Smooth muscle cell (in vitro differentiated cells): ENCODE data around the gene TJP3. TPM values are rescaled to one million over a fixed set of nuclear protein-coding genes. Genes with fewer than 3 reads are reported as not detected.

Source experiments
- DNase-seq: peaks from one replicate; lab custom pipeline; 2025; ENCODE audit not compliant: unreplicated experiment; lab: John Stamatoyannopoulos, UW
- H2AFZ ChIP-seq: fragments of 200-600 bp; sonication (generic); 2 replicates; pipeline ENCODE4 v1.6.0; 2016; ENCODE audit warnings: antibody characterized with exemption, low read depth, mild to moderate bottlenecking
- H3F3A ChIP-seq: fragments of 200-600 bp; sonication (generic); 2 replicates; pipeline ENCODE4 v1.6.0; 2017; ENCODE audit warnings: antibody characterized with exemption, low read depth
- H3K27ac ChIP-seq: fragments of 200-600 bp; sonication (generic); 2 replicates; pipeline ENCODE4 v1.5.1; 2016; ENCODE audit warnings: low read depth, mild to moderate bottlenecking
- H3K27me3 ChIP-seq: fragments of 200-600 bp; sonication (generic); 2 replicates; pipeline ENCODE4 v1.6.1; 2016; ENCODE audit warnings: low read depth, mild to moderate bottlenecking
- H3K36me3 ChIP-seq: fragments of 200-600 bp; sonication (generic); 2 replicates; pipeline ENCODE4 v1.5.1; 2016; ENCODE audit warnings: low read depth
- H3K4me1 ChIP-seq: fragments of 200-600 bp; sonication (generic); 2 replicates; pipeline ENCODE4 v1.5.1; 2016; ENCODE audit warnings: low read depth
- H3K4me2 ChIP-seq: fragments of 200-600 bp; sonication (generic); 2 replicates; pipeline ENCODE4 v1.6.0; 2016; ENCODE audit warnings: mild to moderate bottlenecking
- H3K4me3 ChIP-seq: fragments of 200-600 bp; sonication (generic); 2 replicates; pipeline ENCODE4 v1.5.1; 2016; ENCODE audit warnings: mild to moderate bottlenecking
- H3K79me2 ChIP-seq: fragments of 200-600 bp; sonication (generic); 2 replicates; pipeline ENCODE4 v1.6.0; 2016; ENCODE audit warnings: low read depth, mild to moderate bottlenecking
- H3K9ac ChIP-seq: fragments of 200-600 bp; sonication (generic); 2 replicates; pipeline ENCODE4 v1.6.0; 2016; ENCODE audit warnings: low read depth
- H3K9me3 ChIP-seq: fragments of 200-600 bp; sonication (generic); replicated peaks from 2 replicates; pipeline ENCODE4 v1.5.1; 2016; ENCODE audit warnings: low read depth
- H4K20me1 ChIP-seq: fragments of 200-600 bp; sonication (generic); 2 replicates; pipeline ENCODE4 v1.6.0; 2016; ENCODE audit warnings: low read depth
- WGBS: methylation state at CpG from one replicate; pipeline ENCODE4 v1.1.7; 2016; ENCODE audit warnings: low lambda C conversion rate; 5-methylcytosine and 5-hydroxymethylcytosine counted together
- polyA plus RNA-seq: library from polyadenylated mRNA; unstranded; fragments of >200 nt; fragmentation: Nextera tagmentation; extraction: Ambion mirVana; gene quantifications from 2 replicates; pipeline ENCODE4 v1.2.1, GENCODE V29; 2016
- total RNA-seq: library from RNA; depleted of rRNA; stranded (reverse); fragments of >200 nt; gene quantifications from 2 replicates; pipeline ENCODE4 v1.2.3, GENCODE V29; 2014
- TF ChIP-seq, protein P1 (sequence below): fragments of 200-600 bp; sonication (generic); IDR thresholded peaks from 2 replicates; pipeline ENCODE4 v1.5.1; 2017; ENCODE audit warnings: borderline replicate concordance, mild to moderate bottlenecking, antibody characterized with exemption; ENCODE audit not compliant: insufficient read depth, poor library complexity, severe bottlenecking

The TJP3 gene
- total and polyA plus RNA-seq, 2 experiments from 2014 or later, result 1.2 to 6.2 TPM

DNA sequence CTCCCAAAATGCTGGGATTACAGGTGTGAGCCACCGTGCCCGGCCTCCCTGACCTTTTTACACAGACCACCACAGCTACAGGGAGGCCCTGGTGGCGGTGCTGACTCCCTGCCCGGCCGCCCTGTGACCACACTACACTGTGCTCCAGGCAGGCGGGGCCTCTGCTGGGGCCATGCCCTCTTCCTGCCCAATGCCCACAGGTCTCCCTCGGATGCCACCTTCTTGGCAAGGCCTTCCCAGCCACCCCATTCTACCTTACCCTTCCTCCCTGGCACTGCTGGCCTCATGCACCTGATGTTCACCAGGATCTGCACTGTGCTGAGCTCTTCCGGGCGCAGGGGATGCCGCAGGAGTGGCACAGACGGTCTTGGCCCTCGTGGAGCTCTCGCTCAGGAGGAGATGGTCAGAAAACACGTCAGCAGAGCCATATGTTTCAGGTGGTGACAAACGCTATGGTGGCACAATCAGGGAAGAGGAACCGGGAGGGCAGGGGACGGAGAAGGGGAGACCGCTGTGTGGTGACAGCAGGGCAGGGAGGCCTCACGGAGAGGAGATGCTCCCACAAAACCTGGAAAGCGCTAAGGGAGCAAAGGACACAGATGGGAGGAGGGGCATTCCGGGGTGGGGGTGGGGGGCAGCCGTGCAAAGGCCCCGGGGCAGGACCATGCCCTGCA, 12.1 kb upstream of the TJP3 start:
- H3F3A ChIP-seq, result no peaks in the 10 kb centered on the region
- H3K27me3 ChIP-seq, result no peaks in the 10 kb centered on the region
- H3K4me1 ChIP-seq, result no peaks in the 10 kb centered on the region
- H3K27ac ChIP-seq, result no peak overlapping the region
- no peak for DNase-seq
- no peak overlapping the region for H3K9ac ChIP-seq
- no peak overlapping the region for H3K4me3 ChIP-seq
- no peaks in the 10 kb centered on the region for H3K9me3 ChIP-seq
- H2AFZ ChIP-seq, result no peak overlapping the region
- H4K20me1 ChIP-seq, result peaks cover 83% of the 10 kb centered on the region
- WGBS, result 95% methylated on average over 20 of the region's 23 CpGs
- TF ChIP-seq, protein P1, sequence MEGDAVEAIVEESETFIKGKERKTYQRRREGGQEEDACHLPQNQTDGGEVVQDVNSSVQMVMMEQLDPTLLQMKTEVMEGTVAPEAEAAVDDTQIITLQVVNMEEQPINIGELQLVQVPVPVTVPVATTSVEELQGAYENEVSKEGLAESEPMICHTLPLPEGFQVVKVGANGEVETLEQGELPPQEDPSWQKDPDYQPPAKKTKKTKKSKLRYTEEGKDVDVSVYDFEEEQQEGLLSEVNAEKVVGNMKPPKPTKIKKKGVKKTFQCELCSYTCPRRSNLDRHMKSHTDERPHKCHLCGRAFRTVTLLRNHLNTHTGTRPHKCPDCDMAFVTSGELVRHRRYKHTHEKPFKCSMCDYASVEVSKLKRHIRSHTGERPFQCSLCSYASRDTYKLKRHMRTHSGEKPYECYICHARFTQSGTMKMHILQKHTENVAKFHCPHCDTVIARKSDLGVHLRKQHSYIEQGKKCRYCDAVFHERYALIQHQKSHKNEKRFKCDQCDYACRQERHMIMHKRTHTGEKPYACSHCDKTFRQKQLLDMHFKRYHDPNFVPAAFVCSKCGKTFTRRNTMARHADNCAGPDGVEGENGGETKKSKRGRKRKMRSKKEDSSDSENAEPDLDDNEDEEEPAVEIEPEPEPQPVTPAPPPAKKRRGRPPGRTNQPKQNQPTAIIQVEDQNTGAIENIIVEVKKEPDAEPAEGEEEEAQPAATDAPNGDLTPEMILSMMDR, result no peak
- no peaks in the 10 kb centered on the region for H3K36me3 ChIP-seq
- H3K4me2 ChIP-seq, result no peak overlapping the region
- H3K79me2 ChIP-seq, result peaks cover 86% of the 10 kb centered on the region

DNA sequence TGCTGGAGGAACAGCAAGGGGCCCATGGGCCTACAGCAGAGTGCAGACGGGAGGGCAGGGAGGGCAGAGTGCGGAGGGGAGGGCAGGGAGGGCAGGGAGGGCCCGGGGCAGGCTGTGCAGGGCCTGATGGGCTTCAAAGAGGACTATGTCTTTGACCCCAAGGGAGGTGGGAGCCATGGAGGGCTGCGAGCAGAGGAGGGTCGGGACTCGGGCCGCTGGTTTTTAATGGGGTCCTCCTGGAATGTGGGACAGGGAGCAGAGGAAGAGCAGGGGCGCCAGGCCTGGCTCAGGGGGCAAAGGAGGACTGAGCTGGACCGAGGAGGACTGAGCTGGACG, 11.6 kb upstream of the TJP3 start:
- TF ChIP-seq, protein P1, result no peak
- H3K27ac ChIP-seq, result no peak overlapping the region
- peaks cover 78% of the 10 kb centered on the region for H4K20me1 ChIP-seq
- no peaks in the 10 kb centered on the region for H3K4me1 ChIP-seq
- H3F3A ChIP-seq, result no peaks in the 10 kb centered on the region
- no peak overlapping the region for H2AFZ ChIP-seq
- no peaks in the 10 kb centered on the region for H3K27me3 ChIP-seq
- 97% methylated on average over 6 of the region's 10 CpGs for WGBS
- H3K4me3 ChIP-seq, result no peak overlapping the region
- H3K9me3 ChIP-seq, result no peaks in the 10 kb centered on the region
- no peak for DNase-seq
- H3K79me2 ChIP-seq, result peaks cover 81% of the 10 kb centered on the region
- no peak overlapping the region for H3K9ac ChIP-seq
- no peak overlapping the region for H3K4me2 ChIP-seq
- no peaks in the 10 kb centered on the region for H3K36me3 ChIP-seq

DNA sequence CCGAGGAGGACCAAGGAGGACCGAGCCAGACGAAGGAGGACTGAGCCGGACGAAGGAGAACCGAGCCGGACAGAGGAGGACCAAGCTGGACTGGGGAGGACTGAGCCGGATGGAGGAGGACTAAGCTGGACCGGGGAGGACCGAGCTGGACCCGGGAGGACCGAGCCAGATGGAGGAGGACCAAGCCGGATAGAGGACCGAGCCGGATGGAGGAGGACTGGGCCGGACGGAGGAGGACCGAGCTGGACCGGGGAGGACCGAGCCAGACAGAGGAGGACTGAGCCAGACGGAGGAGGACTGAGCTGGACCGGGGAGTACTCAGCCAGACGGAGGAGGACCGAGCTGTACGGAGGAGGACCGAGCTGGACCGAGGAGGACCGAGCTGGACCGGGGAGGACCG, 11.1 kb upstream of the TJP3 start:
- no peaks in the 10 kb centered on the region for H3K9me3 ChIP-seq
- WGBS, result 98% methylated on average over 27 of the region's 30 CpGs
- TF ChIP-seq, protein P1, result no peak
- H3K79me2 ChIP-seq, result peaks cover 78% of the 10 kb centered on the region
- H3K4me3 ChIP-seq, result no peak overlapping the region
- no peak for DNase-seq
- H3F3A ChIP-seq, result no peaks in the 10 kb centered on the region
- peaks cover 73% of the 10 kb centered on the region for H4K20me1 ChIP-seq
- H2AFZ ChIP-seq, result no peak overlapping the region
- no peak overlapping the region for H3K27ac ChIP-seq
- H3K4me2 ChIP-seq, result no peak overlapping the region
- no peaks in the 10 kb centered on the region for H3K36me3 ChIP-seq
- no peaks in the 10 kb centered on the region for H3K4me1 ChIP-seq
- H3K27me3 ChIP-seq, result no peaks in the 10 kb centered on the region
- no peak overlapping the region for H3K9ac ChIP-seq
